ENCODE measurements around the gene STAT5B.

- TF ChIP-seq EZH2 (IDR thresholded peaks at IDR 0.05; ENCODE audit: insufficient read depth, poor library complexity, severe bottlenecking), result no peak
- TF ChIP-seq EZH2phosphoT487 (IDR thresholded peaks at IDR 0.05; ENCODE audit: insufficient read depth, low read depth), result no peak
These were observed 43.0 kb downstream of the STAT5B start for GRCh38 chr17:42233156-42233555.
